HL-60 (cell line): ENCODE results near the gene CALHM1.

Source experiments
- POLR2AphosphoS5 ChIP-seq: IDR thresholded peaks from 2 replicates; pipeline ENCODE4 v1.6.1; 2012; ENCODE audit warnings: low read depth
- TF ChIP-seq, protein P1 (sequence below): IDR thresholded peaks from one replicate; pipeline ENCODE4 v1.5.1; 2011; ENCODE audit warnings: low read length, control low read depth, inconsistent platforms; ENCODE audit not compliant: insufficient read depth

DNA sequence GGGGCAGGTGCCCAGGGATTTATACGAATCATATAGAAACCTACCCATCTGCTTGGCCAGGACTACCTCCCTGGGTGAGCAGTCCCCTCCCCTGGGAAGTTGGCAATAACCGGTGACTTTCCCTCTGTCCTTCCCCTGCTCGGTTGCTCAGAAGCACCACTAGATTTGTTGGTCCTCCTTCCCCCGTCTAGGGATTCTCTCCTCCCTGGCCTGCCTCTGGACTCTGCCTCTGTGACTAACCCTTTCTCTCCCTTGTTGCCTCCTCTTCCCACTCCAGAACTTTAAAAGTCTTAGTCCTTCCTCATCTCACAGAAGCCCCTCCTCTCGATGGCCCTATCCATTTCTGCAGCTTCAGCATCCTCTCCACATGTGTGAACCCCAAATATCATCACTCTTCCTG is 10.5 kb upstream of the CALHM1 start:
- TF ChIP-seq, protein P1, sequence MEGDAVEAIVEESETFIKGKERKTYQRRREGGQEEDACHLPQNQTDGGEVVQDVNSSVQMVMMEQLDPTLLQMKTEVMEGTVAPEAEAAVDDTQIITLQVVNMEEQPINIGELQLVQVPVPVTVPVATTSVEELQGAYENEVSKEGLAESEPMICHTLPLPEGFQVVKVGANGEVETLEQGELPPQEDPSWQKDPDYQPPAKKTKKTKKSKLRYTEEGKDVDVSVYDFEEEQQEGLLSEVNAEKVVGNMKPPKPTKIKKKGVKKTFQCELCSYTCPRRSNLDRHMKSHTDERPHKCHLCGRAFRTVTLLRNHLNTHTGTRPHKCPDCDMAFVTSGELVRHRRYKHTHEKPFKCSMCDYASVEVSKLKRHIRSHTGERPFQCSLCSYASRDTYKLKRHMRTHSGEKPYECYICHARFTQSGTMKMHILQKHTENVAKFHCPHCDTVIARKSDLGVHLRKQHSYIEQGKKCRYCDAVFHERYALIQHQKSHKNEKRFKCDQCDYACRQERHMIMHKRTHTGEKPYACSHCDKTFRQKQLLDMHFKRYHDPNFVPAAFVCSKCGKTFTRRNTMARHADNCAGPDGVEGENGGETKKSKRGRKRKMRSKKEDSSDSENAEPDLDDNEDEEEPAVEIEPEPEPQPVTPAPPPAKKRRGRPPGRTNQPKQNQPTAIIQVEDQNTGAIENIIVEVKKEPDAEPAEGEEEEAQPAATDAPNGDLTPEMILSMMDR: no peak
- no peak for TF ChIP-seq POLR2AphosphoS5
